Measurements from ENCODE around the gene CPA1. TPM values are rescaled to one million over a fixed set of nuclear protein-coding genes. Genes with fewer than 3 reads are reported as not detected.

CPA1 gene
- total and polyA plus RNA-seq, 10 of the 15 experiments (the other 5 are each of a cell fraction or from before 2014, with no cell fraction given): 8.0 TPM; not detected in 9

DNA sequence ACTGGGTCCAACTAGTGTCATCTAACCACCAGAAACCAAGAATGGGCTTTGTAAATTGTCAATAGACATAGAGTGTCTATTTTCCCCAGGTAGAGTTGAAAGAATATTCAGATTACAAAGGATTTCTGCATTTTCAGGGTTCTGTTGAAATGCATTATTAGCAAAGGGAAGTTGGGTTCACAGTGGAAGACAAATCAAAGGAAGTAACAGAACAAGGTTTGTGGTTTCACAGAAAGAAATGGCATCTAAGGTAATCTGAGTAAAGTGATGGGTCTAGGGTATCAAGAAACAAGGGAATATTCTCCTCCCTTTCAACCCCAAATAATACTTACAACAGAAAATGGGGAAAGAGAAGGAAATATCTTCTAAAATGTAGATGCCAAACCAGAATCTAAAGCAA is 34.7 kb downstream of the CPA1 start (continued):
- no peak for TF ChIP-seq ATF2 (IDR thresholded peaks at IDR 0.05; ENCODE audit: low read length)
- TF ChIP-seq IRF4 (IDR thresholded peaks at IDR 0.05; ENCODE audit: low read depth, low read length): no peak

- Histone ChIP-seq H3K36me3 (ENCODE audit: control insufficient read depth in 2 of 2, insufficient read depth in 2 of 2, low read length in 1 of 2) (no peaks in the 10 kb centered on the region), H3K9me3 (replicated peaks; ENCODE audit: control insufficient read depth, insufficient read depth, low read length) (no peaks in the 10 kb centered on the region), H4K20me1 (ENCODE audit: control insufficient read depth, insufficient read depth) (no peaks in the 10 kb centered on the region), H3K27me3 (replicated peaks in 1 of 2; ENCODE audit: control insufficient read depth in 2 of 2, insufficient read depth in 2 of 2, low read length in 1 of 2) (no peaks in the 10 kb centered on the region), H3K4me2 (ENCODE audit: control insufficient read depth, insufficient read depth) (peak overlapping the region; percentile 38; the same call in 1 of the 2 replicates), H3K4me3 (no peak overlapping the region), H3K4me1 (ENCODE audit: control insufficient read depth, insufficient read depth, low read length) (no peaks in the 10 kb centered on the region), H3K27ac (ENCODE audit: control insufficient read depth, insufficient read depth) (no peak overlapping the region), H3K9ac (ENCODE audit: control insufficient read depth, insufficient read depth, low read length) (no peak overlapping the region), H3K79me2 (ENCODE audit: control insufficient read depth, insufficient read depth, low read length) (no peaks in the 10 kb centered on the region), H2AFZ (ENCODE audit: control insufficient read depth, low read depth, low read length) (no peak overlapping the region)
- WGBS (ENCODE audit: insufficient coverage, insufficient replicate concordance, low lambda C conversion rate, missing lambda C conversion rate): 87% methylated on average over 5 of the region's 5 CpGs
- no peak for DNase-seq (ENCODE audit: low read depth, low spot score)
- POLR2A ChIA-PET: no interaction called here
- TF ChIP-seq PAX8 (IDR thresholded peaks at IDR 0.05) (no peak), RUNX3 (IDR thresholded peaks at IDR 0.05; ENCODE audit: low read length) (peak; percentile 38; the same call in 1 of the 2 replicates)
- no TSS peak for BruUV-seq (replicated peaks)
- RAD21 ChIA-PET (ENCODE audit: unreplicated experiment): no interaction called here
- ATAC-seq: no peak
- intact Hi-C loops (cut with micrococcal nuclease; ENCODE audit: unreplicated experiment) (loop anchor here (5.0 kb wide), 1 partner anchor 175 kb away; no protein-coding TSS in a partner anchor), in situ Hi-C loops (cut with MboI) (no loop called here)
- SMC1A ChIA-PET (ENCODE audit: uncharacterized antibody, unreplicated experiment): interaction anchor here (1.0 kb wide), 1 partner anchor 13 kb away, joined by 3 read pairs; no protein-coding TSS in a partner anchor
- CTCF ChIA-PET: no interaction called here
- FAIRE-seq: no peak
Observed at GRCh38 chr7:130417213-130417612, 36.9 kb downstream of the CPA1 start.

- Histone ChIP-seq H3K36me3 (ENCODE audit: control insufficient read depth in 2 of 2, insufficient read depth in 2 of 2, low read length in 1 of 2) (no peaks in the 10 kb centered on the region), H3K9ac (ENCODE audit: control insufficient read depth, insufficient read depth, low read length) (no peak overlapping the region), H3K79me2 (ENCODE audit: control insufficient read depth, insufficient read depth, low read length) (no peaks in the 10 kb centered on the region), H3K9me3 (replicated peaks; ENCODE audit: control insufficient read depth, insufficient read depth, low read length) (no peaks in the 10 kb centered on the region), H3K4me3 (no peak overlapping the region), H3K4me1 (ENCODE audit: control insufficient read depth, insufficient read depth, low read length) (no peaks in the 10 kb centered on the region), H2AFZ (ENCODE audit: control insufficient read depth, low read depth, low read length) (no peak overlapping the region), H4K20me1 (ENCODE audit: control insufficient read depth, insufficient read depth) (no peaks in the 10 kb centered on the region), H3K4me2 (ENCODE audit: control insufficient read depth, insufficient read depth) (no peak overlapping the region), H3K27ac (ENCODE audit: control insufficient read depth, insufficient read depth) (no peak overlapping the region), H3K27me3 (replicated peaks in 1 of 2; ENCODE audit: control insufficient read depth in 2 of 2, insufficient read depth in 2 of 2, low read length in 1 of 2) (no peaks in the 10 kb centered on the region)
- ATAC-seq (no peak), FAIRE-seq (no peak), DNase-seq (ENCODE audit: low read depth, low spot score) (no peak)
- ChIA-PET SMC1A (ENCODE audit: uncharacterized antibody, unreplicated experiment) (interaction anchor here (0.8 kb wide), 1 partner anchor 28 kb away, joined by 4 read pairs; no protein-coding TSS in a partner anchor), POLR2A (no interaction called here), CTCF (no interaction called here), RAD21 (ENCODE audit: unreplicated experiment) (no interaction called here)
- intact Hi-C loops (cut with micrococcal nuclease; ENCODE audit: unreplicated experiment) (loop anchor here (5.0 kb wide), 1 partner anchor 176 kb away; no protein-coding TSS in a partner anchor), in situ Hi-C loops (cut with MboI) (no loop called here)
- BruUV-seq (replicated peaks): no TSS peak
- WGBS (ENCODE audit: insufficient coverage, insufficient replicate concordance, low lambda C conversion rate, missing lambda C conversion rate): 90% methylated on average over 7 of the region's 7 CpGs
- no peak for TF ChIP-seq BMI1 (IDR thresholded peaks at IDR 0.05; ENCODE audit: borderline replicate concordance)
- TF ChIP-seq ZNF274 (IDR thresholded peaks at IDR 0.05; ENCODE audit: insufficient read depth, insufficient read length): no peak
- TF ChIP-seq TAF1 (IDR thresholded peaks at IDR 0.05; ENCODE audit: borderline replicate concordance, low read depth, low read length): no peak
- no peak for TF ChIP-seq ZBTB11 (CRISPR knock-in tag; IDR thresholded peaks at IDR 0.05)
- no peak for TF ChIP-seq IKZF1 (conservative IDR thresholded peaks at IDR 0.05)
- no peak for TF ChIP-seq BACH1 (IDR thresholded peaks at IDR 0.05; ENCODE audit: borderline replicate concordance)
- no peak for TF ChIP-seq IKZF2 (IDR thresholded peaks at IDR 0.05)
- TF ChIP-seq RCOR1 (conservative IDR thresholded peaks at IDR 0.05; ENCODE audit: low read depth, low read length): no peak
Observed at GRCh38 chr7:130418306-130418705, 38.0 kb downstream of the CPA1 start.
